Retinal pigment epithelial cell (primary cell): ENCODE data around the gene UPF2.
A peak's percentile ranks its signal among the peaks of the same experiment; 100 is the strongest.

Experiments
- DNase-seq: peaks from one replicate; pipeline ENCODE4 v3.0.0-alpha.2; 2010; ENCODE audit warnings: low read depth
- H3K4me3 ChIP-seq: 2 replicates; pipeline ENCODE4 v1.5.1; 2011; ENCODE audit warnings: mild to moderate bottlenecking, low read length, control low read depth, moderate library complexity
- TF ChIP-seq, protein P1 (sequence below): conservative IDR thresholded peaks from 2 replicates; pipeline ENCODE4 v1.5.1; 2011; ENCODE audit warnings: low read depth, low read length, control low read depth, inconsistent platforms

Gene UPF2

DNA sequence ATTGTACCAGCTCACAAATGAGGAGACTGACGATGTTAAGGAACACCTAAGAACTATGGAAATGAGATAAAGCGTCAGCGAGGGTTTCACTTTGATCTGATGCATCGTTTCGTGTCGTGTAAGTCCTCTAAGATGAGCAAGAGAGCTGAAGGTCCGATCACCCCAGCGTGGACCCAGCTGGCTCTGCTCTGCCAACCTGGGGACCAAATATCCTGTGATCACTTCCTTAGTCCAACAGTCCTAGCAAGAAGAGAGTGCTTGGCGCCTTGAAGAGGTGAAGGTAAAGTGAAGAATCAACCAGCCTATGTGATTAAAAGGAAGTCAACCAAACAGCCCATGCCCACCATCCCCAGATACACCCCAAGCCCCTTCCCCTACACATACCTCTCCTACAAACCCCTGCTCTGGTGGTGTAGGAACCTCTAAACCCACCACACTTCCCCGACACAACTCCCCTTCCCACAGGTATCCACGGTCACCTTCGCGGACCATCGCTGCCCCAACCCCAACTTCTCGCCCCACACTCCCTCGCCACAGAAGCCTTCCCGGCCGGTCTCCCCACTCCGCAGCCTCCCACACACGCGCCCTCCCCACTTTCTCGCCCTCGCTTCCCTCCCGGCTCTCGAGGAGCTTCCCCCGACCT, 722 bp downstream of the UPF2 start:
- H3K4me3 ChIP-seq, result peak overlapping the region; percentile 95
- TF ChIP-seq, protein P1, sequence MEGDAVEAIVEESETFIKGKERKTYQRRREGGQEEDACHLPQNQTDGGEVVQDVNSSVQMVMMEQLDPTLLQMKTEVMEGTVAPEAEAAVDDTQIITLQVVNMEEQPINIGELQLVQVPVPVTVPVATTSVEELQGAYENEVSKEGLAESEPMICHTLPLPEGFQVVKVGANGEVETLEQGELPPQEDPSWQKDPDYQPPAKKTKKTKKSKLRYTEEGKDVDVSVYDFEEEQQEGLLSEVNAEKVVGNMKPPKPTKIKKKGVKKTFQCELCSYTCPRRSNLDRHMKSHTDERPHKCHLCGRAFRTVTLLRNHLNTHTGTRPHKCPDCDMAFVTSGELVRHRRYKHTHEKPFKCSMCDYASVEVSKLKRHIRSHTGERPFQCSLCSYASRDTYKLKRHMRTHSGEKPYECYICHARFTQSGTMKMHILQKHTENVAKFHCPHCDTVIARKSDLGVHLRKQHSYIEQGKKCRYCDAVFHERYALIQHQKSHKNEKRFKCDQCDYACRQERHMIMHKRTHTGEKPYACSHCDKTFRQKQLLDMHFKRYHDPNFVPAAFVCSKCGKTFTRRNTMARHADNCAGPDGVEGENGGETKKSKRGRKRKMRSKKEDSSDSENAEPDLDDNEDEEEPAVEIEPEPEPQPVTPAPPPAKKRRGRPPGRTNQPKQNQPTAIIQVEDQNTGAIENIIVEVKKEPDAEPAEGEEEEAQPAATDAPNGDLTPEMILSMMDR, result no peak
- no peak for DNase-seq

DNA sequence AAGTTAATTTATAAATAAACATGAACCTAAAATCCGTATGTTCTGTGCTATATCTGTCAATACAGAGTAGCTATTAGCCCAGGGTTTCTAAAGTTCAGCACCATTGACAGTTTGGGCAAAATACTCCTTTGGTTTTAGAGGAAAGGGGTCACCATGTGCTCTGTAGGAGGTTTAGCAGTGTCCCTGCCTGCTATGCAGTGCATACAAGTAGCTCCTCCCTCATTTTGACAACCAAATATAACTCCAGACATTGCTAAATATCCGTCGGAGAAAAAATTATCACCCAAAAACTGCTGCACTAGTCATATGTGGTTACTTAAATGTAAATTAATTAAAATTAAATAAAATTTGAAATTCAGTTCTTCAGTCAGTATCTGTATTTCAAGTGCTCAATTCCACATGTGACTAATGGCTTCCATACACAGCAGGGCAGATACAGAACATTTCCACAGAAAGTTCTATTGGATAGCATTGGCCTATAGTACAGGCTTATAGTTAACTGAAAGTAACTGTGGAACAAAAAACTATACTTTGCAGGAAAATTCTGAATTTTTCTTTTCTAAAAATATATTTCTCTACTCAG, 6.4 kb downstream of the UPF2 start:
- TF ChIP-seq, protein P1, result no peak
- DNase-seq, result no peak
- H3K4me3 ChIP-seq, result no peak overlapping the region

DNA sequence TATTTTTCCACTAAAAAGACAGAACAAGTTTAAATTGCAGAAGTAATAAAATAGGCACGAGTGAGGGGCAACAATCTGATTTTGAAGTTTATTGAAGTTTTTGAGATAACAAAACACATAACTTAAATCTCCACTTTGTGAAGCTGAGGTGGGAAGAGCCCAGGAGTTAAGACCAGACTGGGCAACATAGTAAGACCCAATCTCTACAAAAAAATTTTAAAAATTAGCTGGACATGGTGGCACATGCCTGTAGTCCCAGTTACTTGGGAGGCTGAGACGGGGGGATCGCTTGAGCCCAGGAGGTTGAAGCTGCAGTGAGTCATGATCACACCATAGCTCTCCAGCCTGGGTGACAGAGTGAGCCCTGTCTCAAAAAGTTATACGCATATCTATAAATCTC, 11.2 kb downstream of the UPF2 start:
- H3K4me3 ChIP-seq, result no peak overlapping the region
- DNase-seq, result no peak
- TF ChIP-seq, protein P1, result no peak

DNA sequence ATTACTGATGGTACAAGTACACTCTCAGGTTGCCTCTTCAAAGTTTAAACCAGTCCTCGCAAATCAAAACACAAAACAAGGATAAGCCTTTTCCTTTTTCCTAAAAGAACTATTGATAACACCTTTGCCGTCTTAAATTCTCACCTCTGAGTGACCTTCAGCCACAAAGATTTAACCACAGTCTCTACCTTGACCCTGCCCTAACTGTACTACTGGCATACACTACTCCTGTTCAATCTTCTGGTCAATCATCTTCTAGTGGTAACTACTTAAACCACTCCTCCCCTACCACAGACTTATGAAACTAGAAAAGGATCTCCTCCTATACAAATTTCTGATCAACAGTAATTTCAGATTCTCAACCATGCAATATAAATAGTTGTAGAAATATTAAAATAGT, 15.1 kb downstream of the UPF2 start:
- TF ChIP-seq, protein P1, result no peak
- no peak overlapping the region for H3K4me3 ChIP-seq
- DNase-seq, result no peak

DNA sequence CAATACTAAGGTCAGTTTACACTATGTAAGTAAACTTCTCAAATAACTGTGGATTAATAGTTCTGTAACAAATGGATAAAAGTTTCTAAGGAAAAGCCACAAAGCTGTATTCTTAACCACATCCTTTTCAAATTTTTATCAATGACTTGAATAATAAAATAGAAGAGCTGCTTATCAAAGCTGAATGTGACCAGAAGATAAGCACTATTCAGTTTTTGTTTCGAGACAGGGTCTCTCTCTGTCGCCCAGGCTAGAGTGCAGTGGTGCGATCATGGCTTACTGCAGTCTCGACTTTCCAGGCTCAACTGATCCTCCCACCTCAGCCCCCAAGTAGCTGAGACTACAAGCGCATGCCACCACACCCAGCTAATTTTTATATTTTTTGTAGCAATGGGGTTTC, 17.0 kb downstream of the UPF2 start:
- TF ChIP-seq, protein P1, result no peak
- DNase-seq, result no peak

DNA sequence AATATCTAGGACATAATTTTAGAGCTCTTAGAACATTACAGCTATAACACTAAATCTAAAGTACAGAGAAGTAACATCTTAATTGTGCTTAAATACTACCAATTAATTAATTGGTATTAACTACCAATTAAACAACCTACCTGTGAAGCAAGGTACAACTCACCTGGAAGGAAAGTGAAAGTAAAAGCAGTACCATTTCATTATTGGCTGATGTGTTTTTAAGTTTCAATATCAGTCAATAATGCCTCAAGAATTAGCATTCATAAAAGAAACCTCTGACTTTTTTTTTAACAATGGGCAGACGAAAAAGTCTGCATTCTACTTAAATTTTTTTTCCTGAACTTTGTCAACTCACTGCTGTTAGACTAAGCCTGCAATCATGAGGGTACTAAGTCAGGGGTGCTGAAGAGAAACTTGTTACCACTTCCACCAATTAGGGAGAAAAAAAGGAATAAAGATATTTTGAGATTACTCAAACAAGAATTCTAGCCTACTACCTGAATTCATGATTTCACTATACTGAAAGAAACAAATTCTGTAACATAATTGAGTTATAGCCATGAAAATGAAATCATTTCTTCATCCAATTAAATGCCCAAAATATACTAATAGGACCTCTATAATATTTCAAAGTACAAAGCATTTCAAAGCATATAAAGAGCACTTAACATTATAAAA, 19.9 kb downstream of the UPF2 start:
- TF ChIP-seq, protein P1, result no peak
- no peak overlapping the region for H3K4me3 ChIP-seq

More for the DNA sequence above, 17.0 kb downstream of the UPF2 start:
- no peak overlapping the region for H3K4me3 ChIP-seq

DNA sequence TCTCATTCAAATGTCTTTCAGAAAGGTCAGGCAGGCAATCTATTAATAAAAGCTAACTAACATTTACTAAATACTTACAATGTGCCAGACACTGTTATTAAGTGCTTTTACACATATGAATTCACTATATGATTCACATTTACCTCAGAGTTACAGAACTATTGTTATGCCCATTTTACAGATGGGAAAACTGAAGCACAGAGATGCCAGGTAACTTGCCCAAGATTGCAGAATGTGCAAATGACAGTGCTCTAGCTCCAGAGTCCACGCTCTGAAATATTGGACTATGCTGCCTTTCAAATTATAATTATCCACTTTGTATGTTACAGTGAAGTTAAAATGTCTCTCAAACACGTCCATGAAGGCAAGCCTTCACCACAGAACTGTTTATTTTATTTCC, 22.0 kb downstream of the UPF2 start:
- no peak overlapping the region for H3K4me3 ChIP-seq
- TF ChIP-seq, protein P1, result no peak
- DNase-seq, result no peak

More for the DNA sequence above, 19.9 kb downstream of the UPF2 start:
- no peak for DNase-seq
